GM23248 (cell line): ENCODE data around the gene EGLN2.

ENCODE experiments used
- EZH2 ChIP-seq: fragments of 200-600 bp; sonication (generic); IDR thresholded peaks from 2 replicates; pipeline ENCODE4 v1.6.1; 2018; ENCODE audit warnings: antibody characterized with exemption, mild to moderate bottlenecking; ENCODE audit not compliant: insufficient read depth, poor library complexity, severe bottlenecking
- EZH2phosphoT487 ChIP-seq: fragments of 200-600 bp; sonication (generic); IDR thresholded peaks from 2 replicates; pipeline ENCODE4 v1.6.1; 2018; ENCODE audit warnings: antibody characterized with exemption, moderate library complexity, mild to moderate bottlenecking, low read depth; ENCODE audit not compliant: insufficient read depth

- no peak for TF ChIP-seq EZH2
- no peak for TF ChIP-seq EZH2phosphoT487
Measured at GRCh38 chr19:40750058-40750873, 48.7 kb upstream of the EGLN2 start, which contains the start of gene ACTMAP.
